Right cardiac atrium (tissue), 5 donors: ENCODE measurements around the gene BTG3. TPM values are rescaled to one million over a fixed set of nuclear protein-coding genes. Genes with fewer than 3 reads are reported as not detected.

Experiments used
- ATAC-seq, 2 donors: fragments of 200-7000 bp; cut with Tn5 transposase; one replicate each; pipeline versions ENCODE4 v1.8.0 to v1.9.1; 2020; ENCODE audit warnings: moderate library complexity in 2 of 2, mild to moderate bottlenecking in 1 of 2
- DNase-seq, 3 donors: peaks; one replicate each; pipeline ENCODE4 v3.0.0-alpha.2; 2020
- H3K27ac ChIP-seq: one replicate; pipeline ENCODE4 v1.5.1; 2013; ENCODE audit warnings: mild to moderate bottlenecking, low read length, control low read depth, moderate library complexity
- H3K27me3 ChIP-seq: one replicate; pipeline ENCODE4 v1.6.1; 2013; ENCODE audit not compliant: control insufficient read depth, insufficient read depth
- H3K4me1 ChIP-seq: one replicate; pipeline ENCODE4 v1.6.1; 2013; ENCODE audit warnings: low read length; ENCODE audit not compliant: control insufficient read depth, insufficient read depth
- H3K4me3 ChIP-seq: one replicate; pipeline ENCODE4 v1.5.1; 2013; ENCODE audit warnings: low read length, control low read depth
- H3K9me3 ChIP-seq: one replicate; pipeline ENCODE4 v1.6.1; 2013; ENCODE audit warnings: low read length; ENCODE audit not compliant: control insufficient read depth
- WGBS: extraction: QIAGEN DNeasy Blood & Tissue Kit; methylation state at CpG from one replicate; pipeline ENCODE4 v1.1.7; 2013; 5-methylcytosine and 5-hydroxymethylcytosine counted together
- intact Hi-C, 4 donors: fragments of 100-400 bp; cut with DNase I; formaldehyde crosslinking; loops; one replicate each; pipeline versions ENCODE4 v1.11.0 to v1.14.0; 2022 to 2023
- polyA plus RNA-seq: library from polyadenylated mRNA; stranded (reverse); fragments of 200-250 nt; gene quantifications from one replicate; pipeline ENCODE4 v1.2.3, GENCODE V29; 2013
- total RNA-seq, 4 donors: library from RNA; stranded (reverse); fragmentation: NEBNext Ultra II Directional; extraction: Animal tissue kit (Norgen Biotek cat#: 25700); gene quantifications; one replicate each; pipeline ENCODE4 v1.2.1, GENCODE V29; 2021
- donor health status: healthy with polysubstance abuse.
- donor health status: DM: no; HTN: yes; CAD: no.
- donor health status: DM: no; HTN: no; CAD: no.
- donor health status: DM: no; HTN: yes; CAD: no; lungs with severe emphysema.
- donor health status: DM: yes; HTN: yes; CAD: no.

BTG3 gene
- total and polyA plus RNA-seq, 5 donors = 21.7 to 33.7 (median 23.1) TPM

DNA sequence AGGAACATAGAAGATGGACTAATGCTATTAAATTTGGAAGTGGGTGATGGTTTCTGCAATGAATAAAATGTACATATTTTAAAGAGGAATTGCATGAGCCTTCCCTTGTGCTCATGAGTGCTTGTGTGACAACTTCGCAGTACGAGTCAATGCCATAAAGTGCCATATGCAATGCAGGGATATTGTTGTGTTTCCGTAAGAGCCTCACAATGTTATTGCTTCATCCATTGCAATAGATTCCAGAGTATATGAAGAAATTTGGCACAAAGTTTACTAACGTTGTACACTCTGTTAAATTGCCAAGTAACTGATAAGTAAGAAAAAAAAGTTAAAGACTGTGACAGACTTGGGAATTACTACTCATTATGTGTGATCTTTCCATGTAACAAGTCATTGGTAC is 22.3 kb downstream of the BTG3 start:
- ATAC-seq = no peak

GRCh38 chr21:17585875-17586450 is 26.7 kb downstream of the BTG3 start:
- no peaks in the 10 kb centered on the region for H3K27me3 ChIP-seq
- H3K9me3 ChIP-seq = no peaks in the 10 kb centered on the region
- DNase-seq (no peak), ATAC-seq (no peak)
- intact Hi-C loops = no loop called here
- H3K4me1 ChIP-seq = no peaks in the 10 kb centered on the region
- H3K4me3 ChIP-seq = no peak overlapping the region
- H3K27ac ChIP-seq = no peak overlapping the region
- 4% methylated on average over 3 of the region's 3 CpGs for WGBS

More for the DNA sequence above, 22.3 kb downstream of the BTG3 start:
- intact Hi-C loops = no loop called here
- DNase-seq = no peak
- H3K4me3 ChIP-seq = no peak overlapping the region
- no peaks in the 10 kb centered on the region for H3K4me1 ChIP-seq
- H3K27ac ChIP-seq = no peak overlapping the region
- H3K27me3 ChIP-seq = no peaks in the 10 kb centered on the region
- WGBS = 71% methylated on average over 4 of the region's 4 CpGs
- no peaks in the 10 kb centered on the region for H3K9me3 ChIP-seq

DNA sequence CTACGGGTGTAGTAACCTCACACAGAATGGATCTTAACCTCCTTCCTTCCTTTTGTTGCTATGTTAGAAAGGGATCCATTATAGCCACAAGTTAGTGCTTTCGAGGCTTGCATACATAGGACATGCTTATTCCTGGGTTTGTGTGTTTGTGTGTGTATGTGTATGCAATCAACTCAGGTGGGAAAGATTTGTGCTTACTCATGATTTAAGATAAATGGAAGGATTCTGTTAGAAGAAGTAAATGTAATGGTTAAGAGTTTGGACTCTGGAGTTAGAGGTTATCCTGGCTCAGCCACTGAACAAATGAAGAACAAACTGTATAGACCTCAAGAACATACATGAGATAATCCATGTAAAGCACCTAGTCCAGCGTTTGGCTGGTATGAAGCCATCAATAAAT is 28.8 kb downstream of the BTG3 start:
- intact Hi-C loops = loop anchor here in 3 of 4 donors (5.0 kb wide), 1 partner anchor 197 kb away; no protein-coding TSS in a partner anchor

GRCh38 chr21:17580319-17580718 is 32.4 kb downstream of the BTG3 start:
- no peaks in the 10 kb centered on the region for H3K9me3 ChIP-seq
- 93% methylated on average over 8 of the region's 8 CpGs for WGBS
- intact Hi-C loops = loop anchor here in 3 of 4 donors (5.0 kb wide), 1 partner anchor 193 kb away; no protein-coding TSS in a partner anchor
- ATAC-seq (no peak), DNase-seq (no peak)
- H3K4me1 ChIP-seq = no peaks in the 10 kb centered on the region
- no peaks in the 10 kb centered on the region for H3K27me3 ChIP-seq
- H3K4me3 ChIP-seq = no peak overlapping the region
- H3K27ac ChIP-seq = no peak overlapping the region

More for the DNA sequence above, 28.8 kb downstream of the BTG3 start:
- H3K27ac ChIP-seq = no peak overlapping the region
- H3K4me1 ChIP-seq = no peaks in the 10 kb centered on the region
- no peaks in the 10 kb centered on the region for H3K9me3 ChIP-seq
- ATAC-seq (no peak), DNase-seq (no peak)
- 81% methylated on average over 3 of the region's 3 CpGs for WGBS
- no peak overlapping the region for H3K4me3 ChIP-seq
- no peaks in the 10 kb centered on the region for H3K27me3 ChIP-seq

- DNase-seq = no peak
- no peaks in the 10 kb centered on the region for H3K4me1 ChIP-seq
- no peak overlapping the region for H3K4me3 ChIP-seq
- intact Hi-C loops = loop anchor here in 1 of 4 donors (10.0 kb wide), 1 partner anchor 184 kb away; no protein-coding TSS in a partner anchor
- no peak for ATAC-seq
- H3K27ac ChIP-seq = no peak overlapping the region
- no peaks in the 10 kb centered on the region for H3K9me3 ChIP-seq
- WGBS = 72% methylated on average over 2 of the region's 2 CpGs
- H3K27me3 ChIP-seq = no peaks in the 10 kb centered on the region
These were observed 33.8 kb downstream of the BTG3 start for GRCh38 chr21:17578876-17579275.

DNA sequence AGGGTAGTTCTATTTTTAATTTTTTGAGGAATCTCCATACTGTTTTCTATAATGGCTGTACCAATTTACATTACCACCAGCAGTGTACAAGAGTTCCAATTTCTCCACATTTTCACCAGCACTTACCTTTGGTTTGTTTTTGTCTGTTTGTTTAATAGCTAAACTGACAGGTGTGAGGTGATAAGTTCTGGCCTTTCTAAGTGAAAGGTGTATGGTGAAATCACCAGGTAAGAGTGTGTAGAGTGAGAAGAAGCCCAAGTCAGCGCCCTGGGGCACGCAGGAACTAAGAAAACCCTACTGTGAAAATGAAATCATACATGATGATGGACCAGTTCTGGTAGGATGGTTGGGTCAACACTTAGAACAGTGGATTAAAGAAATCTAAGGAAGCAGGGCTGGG is 34.5 kb downstream of the BTG3 start:
- WGBS = 97% methylated on average over 2 of the region's 2 CpGs
- Histone ChIP-seq H3K4me1 (no peaks in the 10 kb centered on the region), H3K4me3 (no peak overlapping the region), H3K9me3 (no peaks in the 10 kb centered on the region), H3K27ac (no peak overlapping the region), H3K27me3 (no peaks in the 10 kb centered on the region)
- DNase-seq (no peak), ATAC-seq (no peak)
- intact Hi-C loops = loop anchor here in 1 of 4 donors (10.0 kb wide), 1 partner anchor 183 kb away; no protein-coding TSS in a partner anchor

- H3K27ac ChIP-seq = no peak overlapping the region
- H3K9me3 ChIP-seq = no peaks in the 10 kb centered on the region
- DNase-seq = no peak
- no peaks in the 10 kb centered on the region for H3K27me3 ChIP-seq
- no peak overlapping the region for H3K4me3 ChIP-seq
- WGBS = 86% methylated on average over 1 of the region's 1 CpG
- ATAC-seq = no peak
- H3K4me1 ChIP-seq = no peaks in the 10 kb centered on the region
- intact Hi-C loops = loop anchor here in 1 of 4 donors (10.0 kb wide), 1 partner anchor 183 kb away; no protein-coding TSS in a partner anchor
These were observed 35.0 kb downstream of the BTG3 start for GRCh38 chr21:17577701-17578100.

GRCh38 chr21:17576080-17576835 is 36.4 kb downstream of the BTG3 start:
- intact Hi-C loops = loop anchor here in 1 of 4 donors (10.0 kb wide), 1 partner anchor 181 kb away; no protein-coding TSS in a partner anchor
- Histone ChIP-seq H3K27ac (no peak overlapping the region), H3K27me3 (no peaks in the 10 kb centered on the region), H3K4me3 (no peak overlapping the region), H3K9me3 (no peaks in the 10 kb centered on the region), H3K4me1 (no peaks in the 10 kb centered on the region)
- 54% methylated on average over 5 of the region's 5 CpGs for WGBS
- DNase-seq = no peak
- ATAC-seq = no peak

DNA sequence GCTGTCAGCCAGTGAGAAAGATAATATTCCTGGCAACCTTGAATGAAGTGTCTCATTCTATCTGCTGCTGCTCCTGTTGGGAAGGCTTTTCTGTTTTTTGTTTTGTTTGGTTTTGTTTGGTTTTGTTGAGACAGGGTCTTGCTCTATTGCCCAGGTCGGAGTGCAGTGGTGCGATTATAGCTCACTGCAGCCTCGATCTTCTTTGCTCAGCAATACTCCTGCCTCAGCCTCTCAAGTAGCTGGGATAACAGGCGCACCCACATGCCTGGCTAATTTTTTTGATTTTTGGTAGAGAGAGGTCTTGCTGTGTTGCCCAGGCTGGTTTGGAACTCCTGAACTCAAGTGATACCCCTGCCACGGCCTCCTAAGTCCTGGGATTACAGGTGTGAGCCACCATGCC is 37.6 kb downstream of the BTG3 start:
- H3K27me3 ChIP-seq = no peaks in the 10 kb centered on the region
- WGBS = 88% methylated on average over 5 of the region's 5 CpGs

GRCh38 chr21:17572431-17572830 is 40.3 kb downstream of the BTG3 start:
- 90% methylated on average over 6 of the region's 6 CpGs for WGBS
- intact Hi-C loops = loop anchor here in 1 of 4 donors (10.0 kb wide), 1 partner anchor 178 kb away; no protein-coding TSS in a partner anchor
- H3K9me3 ChIP-seq = no peaks in the 10 kb centered on the region
- H3K4me3 ChIP-seq = no peak overlapping the region
- no peak overlapping the region for H3K27ac ChIP-seq
- H3K27me3 ChIP-seq = no peaks in the 10 kb centered on the region
- no peaks in the 10 kb centered on the region for H3K4me1 ChIP-seq
- DNase-seq = no peak
- ATAC-seq = no peak

More for the DNA sequence above, 37.6 kb downstream of the BTG3 start:
- no peak overlapping the region for H3K4me3 ChIP-seq
- no peak for DNase-seq
- no peaks in the 10 kb centered on the region for H3K4me1 ChIP-seq
- H3K9me3 ChIP-seq = no peaks in the 10 kb centered on the region
- intact Hi-C loops = loop anchor here in 1 of 4 donors (10.0 kb wide), 1 partner anchor 180 kb away; no protein-coding TSS in a partner anchor
- ATAC-seq = no peak
- H3K27ac ChIP-seq = no peak overlapping the region

DNA sequence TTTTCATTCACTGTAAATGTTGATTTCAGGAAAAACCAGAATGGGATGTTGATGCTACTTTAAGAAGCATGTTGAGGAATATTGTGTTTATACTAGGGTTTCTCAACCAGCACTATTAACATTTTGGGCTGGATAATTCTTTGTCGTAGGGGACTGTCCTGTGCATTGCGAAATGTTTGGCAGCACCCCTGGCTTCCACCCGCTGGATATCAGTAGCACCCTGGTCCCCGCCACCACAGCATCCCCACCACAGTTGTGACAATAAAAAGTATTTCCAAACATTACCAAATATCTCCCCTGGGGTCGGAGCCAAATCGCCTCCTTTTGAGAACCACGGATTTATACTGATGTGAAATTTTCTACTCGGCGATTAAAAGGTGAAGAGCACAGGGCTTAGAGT is 41.9 kb downstream of the BTG3 start:
- Histone ChIP-seq H3K9me3 (no peaks in the 10 kb centered on the region), H3K27me3 (no peaks in the 10 kb centered on the region), H3K27ac (no peak overlapping the region), H3K4me3 (no peak overlapping the region), H3K4me1 (no peaks in the 10 kb centered on the region)
- WGBS = 76% methylated on average over 9 of the region's 9 CpGs
- intact Hi-C loops = loop anchor here in 1 of 4 donors (10.0 kb wide), 1 partner anchor 176 kb away; no protein-coding TSS in a partner anchor
- DNase-seq (peak; percentile 60 to 86 (median 71)), ATAC-seq (peak in 1 of 2 donors; percentile 80)
